ENCODE measurements around the gene ZNF423.

- TF ChIP-seq POLR2AphosphoS5 (IDR thresholded peaks at IDR 0.05) (no peak), POLR2A (IDR thresholded peaks at IDR 0.05) (no peak)
Observed at GRCh38 chr16:49684696-49685095, 171.2 kb downstream of the ZNF423 start.
